GM21576 (cell line): ENCODE measurements around the gene SEPHS1.
"Not testable (repeated sequence)": the region's sequence is repeated elsewhere in the genome, so short reads cannot be mapped to it uniquely, and the experiment has no call there.

ENCODE experiments used
- ATAC-seq: cut with Tn5 transposase; IDR thresholded peaks from one replicate; pipeline ENCODE4 v1.9.1; 2021; ENCODE audit warnings: mild to moderate bottlenecking, moderate library complexity; ENCODE audit not compliant: unreplicated experiment

SEPHS1 gene

GRCh38 chr10:13348216-13349017, at the start of gene SEPHS1:
Gene SEPHS1 (minus strand): TSS chr10:13348293. CDS start chr10:13344950, 3,343 bp downstream.
- peak; percentile 44 for ATAC-seq

GRCh38 chr10:13397052-13397451, 49.0 kb upstream of the SEPHS1 start:
- no peak for ATAC-seq

GRCh38 chr10:13396369-13396768, 48.3 kb upstream of the SEPHS1 start:
- no peak for ATAC-seq

- no peak for ATAC-seq
Observed at GRCh38 chr10:13395540-13395939, 47.4 kb upstream of the SEPHS1 start.

GRCh38 chr10:13393640-13394039, 45.5 kb upstream of the SEPHS1 start:
- no peak for ATAC-seq

- ATAC-seq: no peak
Observed at GRCh38 chr10:13392701-13393100, 44.6 kb upstream of the SEPHS1 start.

GRCh38 chr10:13390604-13391522, 42.8 kb upstream of the SEPHS1 start:
- no peak for ATAC-seq

- ATAC-seq: no peak
Observed at GRCh38 chr10:13388478-13389230, 40.6 kb upstream of the SEPHS1 start.

GRCh38 chr10:13386021-13386420, 37.9 kb upstream of the SEPHS1 start:
- ATAC-seq: no peak

GRCh38 chr10:13383399-13383761, 35.3 kb upstream of the SEPHS1 start:
- ATAC-seq: no peak

- ATAC-seq: no peak
Observed at GRCh38 chr10:13382703-13383398, 34.8 kb upstream of the SEPHS1 start.

- not testable (repeated sequence) for ATAC-seq
Observed at GRCh38 chr10:13379061-13379460, 31.0 kb upstream of the SEPHS1 start.

GRCh38 chr10:13376746-13377145, 28.7 kb upstream of the SEPHS1 start:
- ATAC-seq: no peak

- ATAC-seq: no peak
Observed at GRCh38 chr10:13376297-13376696, 28.2 kb upstream of the SEPHS1 start.

- no peak for ATAC-seq
Observed at GRCh38 chr10:13375791-13376190, 27.7 kb upstream of the SEPHS1 start.

- ATAC-seq: no peak
Observed at GRCh38 chr10:13373644-13374043, 25.6 kb upstream of the SEPHS1 start.

GRCh38 chr10:13372524-13372923, 24.4 kb upstream of the SEPHS1 start:
- ATAC-seq: no peak

GRCh38 chr10:13371897-13372470, 23.9 kb upstream of the SEPHS1 start:
- ATAC-seq: peak; percentile 75

- ATAC-seq: no peak
Observed at GRCh38 chr10:13366891-13367290, 18.8 kb upstream of the SEPHS1 start.

- no peak for ATAC-seq
Observed at GRCh38 chr10:13365831-13366230, 17.7 kb upstream of the SEPHS1 start.
